ENCODE measurements around the gene FAM227B. TPM values are rescaled to one million over a fixed set of nuclear protein-coding genes. Genes with fewer than 3 reads are reported as not detected.
A peak's percentile ranks its signal among the peaks of the same experiment; 100 is the strongest.
"Not testable (repeated sequence)": the region's sequence is repeated elsewhere in the genome, so short reads cannot be mapped to it uniquely, and the experiment has no call there.

Gene FAM227B, protein sequence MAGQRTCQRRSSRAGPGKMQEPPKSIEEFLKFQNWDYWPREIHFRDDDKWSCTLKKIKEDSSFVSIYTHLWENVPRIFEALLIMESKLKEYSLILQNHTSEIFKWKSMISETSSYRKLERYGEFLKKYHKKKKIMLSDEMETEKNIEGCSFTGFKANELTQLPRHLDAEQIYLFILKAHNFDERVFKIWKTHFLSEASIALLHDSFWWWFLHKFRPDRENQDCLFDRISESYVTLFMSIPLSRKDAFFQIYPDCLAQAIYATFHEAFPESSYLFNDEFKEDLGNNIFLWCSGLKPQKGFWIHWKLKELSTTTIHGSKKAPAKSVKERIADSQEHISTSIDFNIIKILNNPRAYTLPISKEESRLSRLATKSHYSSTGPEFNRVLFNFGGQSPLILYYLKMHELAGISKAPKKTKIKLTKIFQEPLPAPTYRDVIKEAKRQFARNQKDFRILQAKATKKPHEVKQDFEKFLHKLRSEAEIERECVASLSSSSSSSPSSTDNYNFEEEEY
- 0.81 and 3.0 TPM in 2 replicates for total RNA-seq

- peak; percentile 97 for DNase-seq (ENCODE audit: low read depth, low spot score)
Observed at GRCh38 chr15:49620658-49621368, at the start of gene FAM227B, which contains the start of gene DTWD1. TSS of gene FAM227B (minus strand) at chr15:49620818. CDS start at chr15:49615171, 5,647 bp downstream. TSS of gene DTWD1 (plus strand) at chr15:49621048. CDS start at chr15:49625168, 4,120 bp downstream.

- no peak for DNase-seq (ENCODE audit: low read depth, low spot score)
Observed at GRCh38 chr15:49669288-49669687, 48.7 kb upstream of the FAM227B start.

GRCh38 chr15:49666486-49666885 lies 45.9 kb upstream of the FAM227B start:
- not testable (repeated sequence) for DNase-seq (ENCODE audit: low read depth, low spot score)

GRCh38 chr15:49664716-49665115 lies 44.1 kb upstream of the FAM227B start:
- no peak for DNase-seq (ENCODE audit: low read depth, low spot score)

- no peak for DNase-seq (ENCODE audit: low read depth, low spot score)
Observed at GRCh38 chr15:49656734-49657133, 36.1 kb upstream of the FAM227B start.

DNA sequence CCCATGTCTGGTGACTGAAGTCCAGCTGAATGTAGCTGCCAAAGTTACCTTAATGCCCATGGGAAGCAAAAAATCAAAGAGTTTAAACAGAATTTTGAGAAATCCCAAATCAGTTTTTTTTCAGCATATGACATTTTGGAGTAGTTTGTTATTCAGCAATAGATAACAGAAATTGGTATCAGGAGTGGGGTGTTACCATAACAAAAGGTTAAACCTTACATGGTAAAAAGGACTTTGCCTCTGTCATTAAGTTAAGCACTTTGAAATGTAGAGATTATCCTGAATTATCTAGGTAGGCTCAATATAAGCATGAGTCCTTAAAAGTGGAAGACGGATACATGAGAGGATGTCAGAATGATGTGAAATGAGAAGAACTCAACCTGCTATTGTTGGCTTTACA lies 32.3 kb upstream of the FAM227B start:
- no peak for DNase-seq (ENCODE audit: low read depth, low spot score)

DNA sequence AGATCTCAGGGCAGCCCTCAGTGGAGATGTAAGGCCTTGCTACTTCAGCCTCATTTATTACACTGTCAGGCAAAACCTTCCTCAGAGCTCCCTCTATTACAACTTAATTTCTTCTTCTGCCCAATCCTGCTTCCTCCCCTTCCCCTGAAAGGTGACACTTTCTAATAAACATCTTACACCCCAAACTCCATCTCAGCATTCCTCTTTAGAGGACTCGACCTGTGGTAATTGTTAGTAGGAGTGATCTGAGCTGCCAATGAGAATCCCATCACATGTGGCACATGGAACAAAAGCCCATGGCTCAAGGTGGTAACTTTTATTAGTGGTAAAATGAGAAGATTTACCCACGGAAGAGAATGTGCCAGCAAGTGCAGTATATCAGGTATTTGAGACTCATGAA lies 30.1 kb upstream of the FAM227B start:
- no peak for DNase-seq (ENCODE audit: low read depth, low spot score)

DNA sequence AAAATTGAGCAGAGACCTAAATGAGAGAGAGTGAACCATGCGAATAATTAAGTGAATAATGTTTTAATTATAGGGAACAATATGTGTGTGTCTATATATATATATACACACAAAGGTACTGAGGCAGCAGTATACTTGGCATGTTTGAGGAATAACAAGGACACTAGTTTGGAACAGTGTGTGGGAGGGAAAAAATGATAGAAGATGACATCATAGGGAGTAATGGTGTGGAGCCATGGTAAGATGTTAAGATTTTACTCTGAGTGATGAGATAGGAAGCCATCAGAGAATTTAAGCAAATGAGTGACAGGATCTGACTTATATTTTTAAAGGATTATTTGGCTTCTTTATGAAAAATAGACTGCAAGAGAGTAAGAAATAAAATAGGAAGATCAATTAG lies 29.4 kb upstream of the FAM227B start:
- no peak for DNase-seq (ENCODE audit: low read depth, low spot score)

DNA sequence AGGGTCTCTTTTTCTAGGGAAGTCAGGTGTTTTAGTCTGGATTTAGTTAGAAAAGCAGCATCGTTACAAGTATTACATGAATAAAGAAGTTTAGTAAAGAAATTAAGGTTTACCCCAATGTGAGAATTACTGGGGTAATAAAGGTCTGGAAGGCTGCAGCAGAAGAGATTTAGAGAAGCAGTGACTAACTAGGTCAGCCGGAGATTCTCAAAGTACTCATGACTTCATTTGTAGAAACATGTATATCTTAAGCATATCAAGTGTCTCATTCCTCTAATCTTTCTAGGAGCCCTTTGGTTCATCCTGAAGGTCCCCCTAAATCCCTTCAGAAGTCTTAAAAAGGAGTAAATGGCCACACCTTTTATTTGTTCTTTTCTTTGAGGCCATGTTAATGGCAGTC lies 26.3 kb upstream of the FAM227B start:
- DNase-seq (ENCODE audit: low read depth, low spot score) = no peak

- DNase-seq (ENCODE audit: low read depth, low spot score) = no peak
Observed at GRCh38 chr15:49645941-49646340, 25.3 kb upstream of the FAM227B start.

DNA sequence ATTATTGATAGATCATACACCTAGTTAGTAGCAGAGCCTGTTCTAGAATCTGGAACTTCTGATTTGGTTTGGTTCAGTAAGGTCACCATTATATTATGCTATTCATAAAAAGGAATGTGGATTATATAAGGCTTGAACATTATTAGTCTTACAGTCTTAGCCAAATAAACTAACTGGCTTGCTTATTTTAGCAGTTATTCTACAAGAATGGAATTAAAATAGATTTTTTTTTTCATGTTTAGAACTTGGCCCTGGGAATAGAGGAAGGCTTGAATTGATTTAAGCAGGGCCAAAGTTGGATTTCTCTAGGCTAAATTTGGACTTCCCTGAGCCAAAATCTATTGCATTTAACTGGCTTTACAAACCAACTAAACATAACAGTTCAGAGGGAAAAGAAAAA lies 24.7 kb upstream of the FAM227B start:
- DNase-seq (ENCODE audit: low read depth, low spot score) = no peak

DNA sequence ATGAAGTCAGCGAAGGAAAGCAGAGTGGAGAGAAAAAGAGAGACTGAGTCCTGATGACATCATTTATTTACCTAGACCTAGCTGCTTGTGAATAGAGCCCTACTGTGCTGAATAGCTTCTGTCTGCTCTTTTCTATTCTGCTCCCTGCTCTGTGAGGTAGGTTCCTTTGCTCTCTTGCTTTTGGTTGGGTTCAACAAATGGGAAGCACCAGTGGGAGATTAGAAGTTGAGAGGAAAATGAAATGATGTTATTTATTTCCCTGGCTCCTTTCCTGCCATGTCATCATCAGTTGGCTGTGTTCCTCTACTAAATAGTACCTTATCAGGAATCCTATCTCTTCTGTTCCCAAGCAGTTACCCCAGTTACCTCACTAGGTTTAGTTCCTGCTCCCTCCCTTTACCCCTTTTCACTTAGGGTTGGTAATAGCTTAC lies 23.8 kb upstream of the FAM227B start:
- no peak for DNase-seq (ENCODE audit: low read depth, low spot score)

DNA sequence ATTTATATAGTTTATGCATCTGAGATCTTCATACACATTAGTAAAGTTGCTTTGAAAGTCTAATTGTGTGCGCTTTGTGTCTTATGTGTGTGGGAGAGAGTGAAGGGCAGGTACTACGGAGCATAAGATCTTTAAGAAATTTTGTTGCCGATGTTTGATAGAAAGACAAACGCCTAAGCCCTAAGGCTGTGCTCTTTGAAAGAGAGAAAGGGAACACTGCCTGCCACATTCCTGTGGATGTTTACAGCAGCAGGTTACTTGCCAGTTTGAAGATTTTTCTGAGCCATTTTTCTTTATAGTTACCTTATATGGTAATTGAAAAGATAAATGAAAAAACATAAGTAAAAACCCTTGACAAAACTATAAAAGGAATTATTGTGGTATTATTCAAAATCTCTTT lies 17.2 kb upstream of the FAM227B start:
- no peak for DNase-seq (ENCODE audit: low read depth, low spot score)

GRCh38 chr15:49628379-49628778 lies 7.8 kb upstream of the FAM227B start:
- DNase-seq (ENCODE audit: low read depth, low spot score) = no peak

GRCh38 chr15:49627407-49627877 lies 6.8 kb upstream of the FAM227B start:
- DNase-seq (ENCODE audit: low read depth, low spot score) = no peak

GRCh38 chr15:49625460-49626036 lies 4.9 kb upstream of the FAM227B start:
- DNase-seq (ENCODE audit: low read depth, low spot score) = no peak

GRCh38 chr15:49624056-49624455 lies 3.4 kb upstream of the FAM227B start:
- DNase-seq (ENCODE audit: low read depth, low spot score) = no peak

DNA sequence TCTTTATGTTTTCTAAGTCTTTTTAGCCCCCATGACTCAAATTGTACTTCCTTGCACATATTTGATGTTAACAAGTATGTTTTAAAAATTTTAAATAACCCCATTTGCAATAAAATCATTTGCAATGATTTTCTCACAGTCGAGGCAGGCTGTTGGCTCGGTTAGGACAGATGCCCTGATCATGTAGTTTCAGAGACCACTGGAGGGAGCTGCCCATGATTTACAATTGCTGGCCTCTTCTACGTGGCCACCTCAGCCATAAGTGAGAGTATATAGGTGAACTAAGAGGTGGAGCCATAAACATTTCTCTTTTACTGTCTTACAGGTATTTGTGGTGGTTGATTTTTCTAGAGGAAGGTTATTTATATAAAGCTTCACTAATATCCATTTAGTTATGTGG lies 1.9 kb upstream of the FAM227B start:
- no peak for DNase-seq (ENCODE audit: low read depth, low spot score)

GRCh38 chr15:49621887-49622286 lies 1.3 kb upstream of the FAM227B start:
- DNase-seq (ENCODE audit: low read depth, low spot score) = no peak

DNA sequence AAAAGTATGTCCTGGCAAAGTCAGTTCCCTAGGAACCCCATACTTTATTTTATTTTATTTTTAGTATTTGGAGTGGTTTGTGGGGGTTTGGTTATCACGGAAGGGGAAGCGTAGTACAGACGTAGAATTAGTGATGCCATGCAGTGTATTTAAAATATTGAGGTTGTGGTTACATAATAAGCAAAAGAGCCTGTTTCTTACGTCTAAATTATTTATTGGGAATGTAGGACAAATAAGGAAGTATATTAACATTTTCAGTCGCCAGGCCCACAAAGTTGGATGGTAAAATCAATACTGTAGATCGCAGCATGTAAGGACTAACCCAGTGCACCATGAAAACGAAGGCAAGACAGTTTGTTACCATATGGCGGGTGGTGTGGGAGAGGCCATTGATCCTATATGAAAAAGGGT lies 788 bp upstream of the FAM227B start:
- DNase-seq (ENCODE audit: low read depth, low spot score) = no peak

GRCh38 chr15:49620199-49620598 lies 419 bp downstream of the FAM227B start:
- DNase-seq (ENCODE audit: low read depth, low spot score) = no peak

DNA sequence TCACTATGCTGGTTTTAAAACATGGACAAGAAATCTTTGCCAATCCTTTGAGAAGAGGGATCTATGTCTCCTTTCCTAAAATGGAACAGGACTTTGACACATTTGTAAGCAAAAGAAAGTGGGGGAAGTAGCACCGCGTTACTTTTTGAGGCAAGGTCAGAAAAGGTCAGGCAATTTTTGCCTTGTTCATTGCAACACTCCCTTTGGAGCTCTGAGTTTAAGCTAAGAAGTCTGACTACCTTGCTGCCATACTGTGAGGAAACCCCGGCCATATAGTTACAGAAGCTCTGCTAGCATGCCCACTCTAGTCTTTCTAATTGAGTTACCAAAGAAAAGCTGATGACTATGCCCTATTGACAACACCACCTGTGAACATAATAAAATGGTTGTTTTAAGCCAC lies 1.4 kb downstream of the FAM227B start:
- DNase-seq (ENCODE audit: low read depth, low spot score) = no peak
